GM19372 (cell line): ENCODE data around the gene PTPRO.

Experiments
- ATAC-seq: cut with Tn5 transposase; IDR thresholded peaks from one replicate; pipeline ENCODE4 v1.9.1; 2021; ENCODE audit warnings: mild to moderate bottlenecking, low read depth, moderate library complexity; ENCODE audit not compliant: unreplicated experiment

Gene PTPRO

DNA sequence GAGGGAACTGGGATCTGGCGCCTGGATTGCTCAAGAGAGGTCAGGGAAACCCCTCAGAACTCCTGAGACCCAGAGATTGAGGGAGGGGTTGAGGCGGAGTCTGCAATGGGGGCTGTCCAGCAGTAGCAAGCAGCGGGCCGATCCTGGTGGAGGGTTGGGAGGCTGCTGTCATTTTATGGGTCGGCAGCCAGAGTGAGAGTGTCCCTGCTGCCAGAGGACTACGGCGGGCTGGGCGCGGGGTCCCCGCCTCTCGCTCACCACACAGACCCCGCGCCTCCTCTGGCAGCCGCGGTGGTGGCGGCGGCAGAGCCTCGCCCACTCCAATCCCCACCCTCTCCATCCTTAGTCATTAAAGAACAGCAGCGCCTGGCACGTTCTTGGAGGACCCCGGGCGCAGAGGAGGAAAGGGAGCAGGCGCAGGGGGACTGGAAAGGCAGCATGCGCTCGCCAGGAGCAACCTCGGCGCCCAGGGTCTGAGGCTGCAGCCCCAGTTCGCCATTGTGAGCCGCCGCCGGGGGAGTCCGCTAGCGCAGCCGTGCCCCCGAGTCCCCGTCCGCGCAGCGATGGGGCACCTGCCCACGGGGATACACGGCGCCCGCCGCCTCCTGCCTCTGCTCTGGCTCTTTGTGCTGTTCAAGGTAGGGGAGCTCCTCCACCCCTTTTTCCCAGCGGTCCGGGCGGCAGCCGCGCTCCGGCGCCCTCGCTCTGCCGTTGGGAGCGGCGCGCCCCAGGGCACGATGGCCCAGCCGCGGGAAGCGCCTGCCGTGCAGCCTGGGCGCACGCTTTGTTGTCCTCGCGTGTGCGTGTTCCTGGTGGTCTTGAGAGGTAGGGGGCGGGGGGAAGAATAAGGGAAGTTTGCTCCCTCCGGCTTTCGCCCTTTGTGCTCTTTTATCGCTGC lies at the start of gene PTPRO:
PTPRO (plus strand) TSS at position 345 of the 898 bp plus-strand sequence.
- ATAC-seq, result no peak

DNA sequence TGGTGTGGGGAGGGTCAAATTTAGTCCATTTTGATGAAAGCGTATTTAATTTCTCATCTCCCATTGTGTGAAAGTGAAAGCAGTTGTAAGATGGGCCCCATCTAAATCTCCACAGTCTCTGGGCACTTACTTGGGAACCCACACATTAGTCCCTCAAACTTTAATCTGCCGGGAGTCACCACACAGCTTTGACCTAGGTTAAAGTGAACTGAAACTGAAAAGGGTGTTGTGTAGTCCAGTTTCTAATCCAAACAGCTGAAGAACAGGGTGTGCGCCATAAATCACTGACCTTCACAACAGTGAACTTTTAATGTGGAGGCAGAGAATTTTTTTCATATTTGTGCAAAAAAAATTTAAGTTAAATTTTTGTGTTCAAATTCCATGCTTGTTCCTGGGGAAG lies 48.4 kb upstream of the PTPRO start:
- ATAC-seq, result no peak

DNA sequence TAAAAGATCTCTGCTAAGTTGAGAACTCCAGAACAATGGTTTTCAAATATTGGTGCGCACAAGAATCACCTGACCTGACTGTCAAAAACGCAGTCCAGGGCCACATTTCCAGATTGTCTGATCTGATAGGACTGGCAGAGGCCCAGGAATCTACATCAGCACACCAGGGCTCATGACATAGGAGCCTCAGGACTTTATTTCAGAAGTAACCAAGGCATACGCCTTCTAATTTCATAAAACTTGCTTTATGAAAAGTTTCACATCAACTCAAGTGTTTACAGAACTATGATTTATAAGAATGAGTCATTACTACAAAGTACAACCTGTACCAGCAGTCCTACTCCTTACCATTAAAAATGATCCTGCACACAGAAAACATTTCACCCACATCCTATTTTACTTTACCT lies 47.7 kb upstream of the PTPRO start:
- ATAC-seq, result no peak

DNA sequence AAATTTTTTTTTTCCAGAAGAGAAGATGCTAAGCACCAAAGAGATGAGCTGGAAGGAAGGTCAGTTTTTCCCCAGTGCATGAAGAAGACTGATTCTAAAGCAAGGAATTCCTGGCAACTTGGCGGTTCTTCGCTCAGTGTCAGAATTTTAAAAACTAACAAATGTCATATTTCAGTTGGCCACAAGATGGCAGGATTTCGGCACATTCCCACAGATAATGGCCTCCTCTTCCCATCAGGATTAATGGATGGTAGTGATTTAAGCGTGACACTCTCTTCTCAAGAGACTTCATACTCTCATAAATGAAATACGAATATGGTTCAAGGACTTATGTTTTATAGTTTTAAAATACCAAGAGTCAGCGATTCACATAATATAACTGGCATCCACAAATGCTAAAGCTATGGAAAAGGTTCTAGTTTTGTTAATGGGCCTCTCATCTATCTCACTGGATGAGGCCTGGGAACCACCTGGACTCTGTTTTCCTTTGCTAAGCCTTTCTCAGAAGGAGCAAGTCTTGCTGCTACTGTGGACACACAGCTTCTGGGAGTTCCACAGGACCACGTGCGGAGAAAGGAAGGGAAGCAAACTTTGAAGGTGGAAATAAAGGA lies 46.1 kb upstream of the PTPRO start:
- no peak for ATAC-seq

DNA sequence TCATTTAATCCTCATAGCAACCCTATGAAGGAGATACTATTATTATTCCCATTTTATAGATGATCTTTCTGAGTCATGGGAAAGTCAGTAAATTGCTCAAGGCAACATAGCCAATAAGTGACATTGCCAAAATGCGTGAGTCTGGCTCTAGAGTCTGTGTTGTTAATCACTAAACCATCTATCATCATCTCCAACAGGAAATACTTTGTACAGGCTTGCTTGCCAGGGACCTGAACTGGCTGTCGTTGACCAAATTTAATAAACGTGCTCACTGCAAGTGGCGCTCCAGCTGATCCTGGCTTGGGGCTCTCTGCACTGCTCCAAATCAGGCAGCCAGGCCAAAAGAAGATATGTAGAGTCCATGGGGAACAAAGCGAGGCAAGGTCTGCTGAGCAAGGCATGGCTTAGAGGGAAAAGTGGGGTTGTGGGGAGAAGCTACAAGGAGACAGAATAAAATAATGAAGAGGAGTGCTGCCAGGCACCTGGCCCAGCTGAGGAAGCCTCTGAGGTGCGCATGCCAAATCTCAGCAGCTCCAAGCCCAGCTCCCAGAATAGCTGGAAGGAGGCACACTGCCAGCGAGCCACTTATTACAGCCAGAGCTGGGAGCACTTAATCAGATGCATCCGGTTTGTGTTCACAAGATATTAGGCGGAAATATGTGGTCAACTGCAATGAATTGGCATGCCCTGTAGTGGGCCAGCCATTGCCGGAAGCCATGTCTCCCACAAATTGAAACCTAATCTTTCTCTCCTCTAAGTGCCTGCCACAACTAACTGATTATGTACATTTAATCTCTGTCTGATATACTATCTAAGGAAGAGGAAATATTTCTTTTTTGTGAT lies 43.3 kb upstream of the PTPRO start:
- ATAC-seq, result peak; percentile 88

DNA sequence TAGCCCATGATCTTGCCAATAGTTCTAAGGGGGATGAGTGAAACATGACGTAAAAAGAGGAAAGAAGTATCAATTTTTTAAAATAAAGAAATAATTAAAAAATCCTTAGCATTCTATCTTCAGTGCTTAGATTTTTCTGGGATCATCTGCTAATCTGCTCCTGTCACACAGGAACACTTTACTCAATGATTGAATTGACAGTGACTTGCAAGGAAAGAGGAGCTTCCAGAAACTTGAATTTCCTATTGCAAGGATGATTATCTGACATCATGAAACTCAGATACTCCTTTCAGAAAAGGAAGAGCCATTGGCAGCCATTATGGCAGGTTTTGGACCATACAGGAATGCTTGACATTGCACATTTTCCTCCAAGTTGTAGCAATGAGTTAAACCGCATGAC lies 41.4 kb upstream of the PTPRO start:
- ATAC-seq, result no peak

DNA sequence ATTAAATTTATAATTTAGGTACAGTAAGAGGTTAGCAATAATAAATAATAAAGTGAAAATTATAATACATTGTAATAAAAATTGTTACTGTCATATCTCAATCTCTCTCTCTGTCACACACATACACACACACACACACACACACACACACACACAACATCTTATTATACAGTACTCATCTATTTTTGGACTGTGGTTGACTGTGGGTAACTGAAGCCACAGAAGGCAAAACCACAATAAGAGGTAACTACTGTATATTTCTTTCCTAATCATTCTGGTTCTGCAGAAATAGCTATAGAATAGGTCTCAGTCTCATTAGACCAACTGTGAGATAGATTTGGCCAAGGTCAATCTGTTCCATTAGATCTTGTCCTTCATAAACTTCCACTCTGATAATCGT lies 33.1 kb upstream of the PTPRO start:
- ATAC-seq, result no peak

DNA sequence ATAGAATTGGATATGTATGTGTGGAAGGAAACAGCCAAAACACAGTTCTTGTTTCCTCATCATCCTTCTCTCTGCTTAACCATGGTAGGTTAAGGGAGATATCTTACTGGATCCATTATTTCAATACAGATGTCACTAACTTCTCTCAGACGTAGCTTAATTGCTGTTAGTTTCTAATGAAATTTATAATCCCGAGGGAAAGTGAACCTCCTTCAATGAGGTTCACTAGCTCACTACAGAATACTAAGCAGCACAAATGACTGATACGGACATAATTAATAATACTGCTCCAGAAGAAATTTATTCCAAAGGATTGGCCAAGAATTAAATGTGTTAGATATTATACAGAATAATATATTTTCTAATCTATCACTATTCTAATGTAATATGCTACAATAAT lies 28.6 kb upstream of the PTPRO start:
- no peak for ATAC-seq

DNA sequence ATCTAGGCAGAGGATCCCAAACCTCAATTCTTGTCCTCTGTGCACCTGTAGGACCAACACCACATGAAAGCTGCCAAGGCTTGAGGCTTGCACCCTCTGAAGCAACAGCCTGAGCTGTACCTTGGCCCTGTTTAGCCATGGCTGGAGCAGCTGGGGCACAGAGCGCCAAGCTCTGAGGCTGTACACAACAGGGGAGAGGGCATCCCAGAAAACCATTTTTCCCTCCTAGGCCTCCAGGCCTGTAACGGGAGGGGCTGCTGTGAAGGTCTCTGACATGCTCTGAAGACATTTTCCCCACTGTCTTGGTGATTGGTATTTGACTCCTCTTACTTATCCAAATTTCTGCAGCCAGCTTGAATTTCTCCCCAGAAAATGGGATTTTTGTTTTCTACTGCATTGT lies 22.4 kb upstream of the PTPRO start:
- ATAC-seq, result no peak

DNA sequence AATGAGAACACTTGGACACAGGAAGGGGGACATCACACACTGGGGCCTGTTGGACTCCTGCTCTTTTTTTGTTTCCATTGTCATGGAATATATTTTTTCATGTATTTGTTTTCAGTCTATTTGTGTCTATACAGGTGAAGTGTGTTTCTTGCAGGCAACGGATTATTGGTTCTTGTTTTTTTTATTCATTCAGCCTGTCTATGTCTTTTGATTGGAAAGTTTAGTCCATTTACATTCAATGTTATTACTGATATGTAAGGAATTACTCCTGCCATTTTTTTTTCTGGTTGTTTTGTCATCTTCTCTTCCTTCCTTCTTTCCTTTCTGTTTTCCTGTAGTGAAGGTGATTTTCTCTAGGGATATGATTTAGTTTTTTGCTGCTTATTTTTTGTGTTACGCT lies 18.0 kb upstream of the PTPRO start:
- ATAC-seq, result no peak

DNA sequence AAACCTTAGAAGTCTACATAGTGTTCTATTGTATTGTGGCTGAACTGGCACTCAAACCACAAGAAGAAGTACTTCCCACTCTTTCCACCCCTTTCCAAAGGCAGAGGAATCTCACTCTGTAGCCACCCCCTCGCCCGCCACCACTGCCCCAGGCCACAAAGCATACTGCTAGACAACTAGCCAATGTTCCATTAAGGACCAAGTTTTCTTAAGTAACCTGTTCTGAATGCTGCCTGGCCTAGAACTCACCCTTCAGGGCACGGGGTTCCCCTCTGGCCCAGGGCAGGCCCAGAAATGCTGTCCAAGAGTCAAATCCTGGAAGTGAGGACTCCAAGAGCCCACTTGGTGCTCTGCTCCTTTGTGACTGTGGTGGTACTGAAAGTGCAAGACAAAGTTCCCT lies 15.7 kb upstream of the PTPRO start:
- ATAC-seq, result no peak

DNA sequence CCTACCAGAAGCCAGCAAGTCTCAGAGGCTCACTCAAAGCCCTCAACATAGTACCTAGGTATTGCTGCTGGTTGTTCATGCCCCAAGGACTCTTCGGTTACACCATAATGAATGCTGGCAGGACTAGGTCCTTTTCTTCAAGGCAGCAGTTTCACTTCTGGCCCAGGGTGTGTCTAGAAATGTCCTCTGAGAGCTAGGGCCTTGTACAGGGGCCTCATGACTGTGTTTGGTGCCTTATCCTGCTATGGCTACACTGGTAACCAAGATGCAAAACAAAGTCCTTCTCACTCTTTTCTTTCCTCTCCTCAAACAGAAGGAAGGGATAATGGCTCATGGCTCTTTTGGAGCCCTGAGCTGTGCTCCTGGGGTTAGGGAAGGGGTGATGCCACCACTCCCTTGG lies 15.2 kb upstream of the PTPRO start:
- ATAC-seq, result no peak

DNA sequence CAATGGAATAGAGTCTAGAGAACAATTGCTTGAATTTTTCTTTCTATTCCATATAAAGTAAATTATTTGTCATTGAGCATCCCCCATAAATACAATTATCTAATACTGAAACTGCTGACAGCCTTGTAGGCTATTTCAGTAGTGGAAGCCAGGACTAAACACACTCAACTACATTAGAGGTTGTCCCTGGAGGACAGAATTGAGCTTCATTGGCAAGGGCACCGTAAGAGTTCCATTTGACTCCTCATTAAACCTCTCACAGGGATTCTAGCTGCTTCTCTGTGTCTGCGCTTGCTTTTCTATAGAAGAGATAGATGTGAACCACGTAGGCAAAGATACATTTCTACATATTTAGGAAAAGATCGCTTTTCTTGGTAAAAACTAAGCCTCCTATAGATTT lies 3.5 kb upstream of the PTPRO start:
- ATAC-seq, result no peak

DNA sequence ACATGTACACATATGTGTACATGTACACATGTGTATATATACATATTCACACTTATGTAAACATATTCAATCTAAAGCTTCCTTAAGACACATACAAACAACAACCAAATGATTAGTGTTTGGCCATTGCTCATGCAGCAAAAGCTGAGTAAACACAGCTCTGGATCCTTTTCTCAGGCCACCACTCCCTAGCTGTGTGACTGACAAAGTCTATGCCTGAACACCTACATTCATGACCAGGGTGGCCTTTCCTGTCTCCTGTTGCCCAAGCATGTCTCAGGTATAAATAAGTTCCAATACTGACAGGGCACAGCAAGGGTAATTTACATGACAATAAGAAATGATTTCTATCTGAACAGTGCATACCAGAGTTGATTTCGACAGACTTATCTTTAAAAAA lies 1.4 kb upstream of the PTPRO start:
- no peak for ATAC-seq

DNA sequence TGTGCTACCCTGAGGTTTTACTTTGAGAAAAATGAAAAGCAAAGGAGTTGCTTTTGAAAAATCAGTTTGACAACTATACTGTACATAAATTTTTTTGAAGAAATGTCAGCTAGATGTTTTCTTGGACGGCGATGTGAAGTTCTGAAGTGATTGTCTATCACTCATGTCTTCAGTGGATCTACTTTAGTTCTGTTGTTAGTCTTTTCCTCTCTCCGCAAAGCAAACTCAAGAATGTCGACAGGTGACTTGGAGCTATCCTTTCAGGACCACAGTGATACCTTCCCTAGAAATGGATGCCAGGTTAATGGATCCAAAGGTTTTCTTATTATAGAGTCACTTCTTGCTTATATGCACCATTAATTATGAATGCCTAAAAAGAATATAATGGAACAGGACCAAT lies 1.2 kb downstream of the PTPRO start:
- ATAC-seq, result no peak

DNA sequence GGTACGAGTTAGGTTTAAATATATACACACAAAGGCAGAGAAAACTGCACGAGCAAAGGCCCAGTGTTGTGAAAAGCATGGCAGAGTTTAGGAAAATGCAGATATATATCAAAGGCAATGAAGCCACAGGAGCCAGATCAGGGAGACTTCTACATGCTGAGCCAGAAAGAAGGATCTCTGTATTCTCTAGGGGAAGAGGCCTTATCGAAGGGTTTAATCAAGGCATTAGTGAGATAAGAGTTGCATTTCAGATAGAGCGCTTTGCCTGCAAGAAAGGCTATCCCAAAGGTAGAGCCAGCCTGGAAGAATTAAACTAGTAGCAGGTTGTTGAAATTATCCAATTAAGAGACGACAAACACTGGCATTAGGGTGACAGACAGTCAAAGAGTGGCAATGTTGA lies 7.6 kb downstream of the PTPRO start:
- ATAC-seq, result no peak

DNA sequence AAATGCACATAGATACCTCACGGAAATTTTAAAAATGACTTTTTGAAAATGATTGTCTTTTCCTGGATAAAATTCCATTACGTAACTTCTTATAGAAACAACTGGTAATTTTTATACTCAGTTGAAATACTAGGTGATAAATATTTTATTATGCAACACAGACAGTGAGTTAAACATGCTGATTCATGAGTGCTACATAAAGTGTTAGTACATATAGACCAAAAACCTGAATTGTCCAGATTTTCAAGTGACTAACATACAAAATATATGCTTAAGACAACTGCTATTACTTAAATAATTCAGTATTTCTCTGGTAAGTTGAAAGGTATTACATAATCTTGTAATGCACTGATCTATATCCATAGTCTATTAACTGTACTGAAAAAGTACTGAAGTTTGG lies 11.9 kb downstream of the PTPRO start:
- no peak for ATAC-seq

DNA sequence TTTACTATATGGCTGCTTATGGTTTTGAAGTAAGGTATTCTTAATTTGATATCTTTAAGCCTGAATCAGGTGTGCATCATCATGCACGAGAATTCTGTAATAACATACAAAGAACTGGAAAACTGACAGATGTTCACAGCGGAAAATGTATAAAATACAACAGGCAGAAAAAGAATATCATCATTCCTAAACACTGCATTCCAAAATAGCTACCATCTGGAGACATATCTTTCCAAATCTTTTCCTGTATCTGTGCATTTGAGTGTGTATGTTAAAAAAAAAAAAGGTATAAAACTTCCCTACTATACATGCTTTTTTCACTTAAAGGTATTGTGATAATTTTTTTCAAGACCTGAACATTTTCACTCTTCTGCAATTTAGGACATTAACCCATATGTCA lies 13.7 kb downstream of the PTPRO start:
- ATAC-seq, result no peak

DNA sequence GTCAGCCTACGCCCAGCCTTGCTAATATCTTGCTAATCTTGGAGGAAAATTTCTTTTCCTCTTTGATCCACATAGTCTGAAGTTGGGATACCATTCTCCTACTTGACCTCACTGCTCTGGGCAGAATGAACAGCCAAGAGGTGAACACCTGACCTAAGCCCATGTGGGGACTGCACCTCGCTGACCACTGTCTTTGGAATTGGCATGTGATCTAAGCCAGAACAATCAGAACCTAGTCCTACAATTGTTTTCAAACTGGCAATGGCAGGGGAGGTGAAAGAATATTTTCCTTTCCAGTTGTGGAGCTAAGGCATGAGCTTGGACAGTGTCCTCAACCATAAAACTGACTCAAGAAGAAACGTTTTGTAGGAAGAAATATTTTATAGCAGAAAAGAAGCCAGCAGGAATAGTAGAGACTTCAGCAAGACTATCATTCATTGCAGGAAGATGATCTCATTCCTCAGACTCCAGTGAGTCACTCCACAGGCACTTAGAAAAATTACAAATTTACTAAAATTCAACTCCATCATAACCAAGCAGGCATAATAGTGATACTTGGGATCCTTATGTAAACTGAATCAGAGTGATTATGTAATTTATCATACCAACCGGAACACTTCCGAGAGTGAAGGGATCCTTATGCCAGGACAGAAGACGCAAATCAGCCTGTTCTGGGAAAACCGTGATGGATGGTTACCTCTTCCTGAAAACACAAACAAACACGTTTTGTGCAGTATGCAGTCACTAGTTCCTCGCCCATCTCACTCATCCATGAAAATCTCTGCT lies 14.7 kb downstream of the PTPRO start:
- ATAC-seq, result no peak

DNA sequence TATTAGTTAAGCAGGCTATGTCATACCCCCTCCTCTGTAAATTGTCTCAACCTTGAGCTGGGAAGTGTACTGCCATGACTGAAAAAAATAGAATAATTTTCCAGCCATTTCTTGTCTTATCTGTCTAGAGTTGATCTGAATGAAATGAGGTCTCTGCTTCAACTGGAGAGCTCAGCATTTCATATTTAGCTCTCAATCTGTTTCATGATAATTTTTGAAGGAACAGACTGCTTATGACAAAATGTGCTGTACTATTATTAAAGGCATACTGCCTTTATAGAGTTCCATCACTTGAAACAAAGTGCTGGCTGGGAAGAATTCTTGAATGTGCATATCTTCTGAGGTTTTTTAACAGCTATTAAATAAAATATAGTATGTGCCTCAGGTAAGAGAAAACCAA lies 19.1 kb downstream of the PTPRO start:
- ATAC-seq, result no peak

DNA sequence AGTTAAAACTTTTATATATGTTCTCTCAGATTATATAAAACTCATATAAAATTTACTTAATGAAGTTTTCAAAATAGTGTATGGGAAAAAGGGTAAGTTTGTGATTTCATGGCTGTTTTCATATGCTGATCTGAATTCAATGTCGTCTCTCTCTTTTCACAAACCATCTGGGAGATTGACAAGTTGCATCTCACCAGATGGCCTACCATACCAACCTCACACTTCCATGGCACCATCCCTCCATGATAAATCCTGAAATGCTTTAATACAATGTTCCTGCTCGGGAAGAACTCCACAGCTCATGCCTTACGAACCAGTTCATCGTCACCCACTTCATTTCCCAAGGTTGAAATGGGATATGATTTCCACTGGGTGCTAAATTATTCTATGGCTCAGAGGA lies 22.3 kb downstream of the PTPRO start:
- ATAC-seq, result no peak
